HG03469 (cell line): ENCODE results near the gene SUV39H2.
"Not testable (repeated sequence)": the region's sequence is repeated elsewhere in the genome, so short reads cannot be mapped to it uniquely, and the experiment has no call there.

Source experiments
- ATAC-seq: cut with Tn5 transposase; IDR thresholded peaks from one replicate; pipeline ENCODE4 v1.9.1; 2021; ENCODE audit warnings: mild to moderate bottlenecking, moderate library complexity, moderate number of reproducible peaks; ENCODE audit not compliant: unreplicated experiment

SUV39H2 gene

GRCh38 chr10:14926722-14927416 is 48.2 kb downstream of the SUV39H2 start:
- peak; percentile 97 for ATAC-seq

GRCh38 chr10:14930610-14931009 is 51.9 kb downstream of the SUV39H2 start:
- no peak for ATAC-seq

GRCh38 chr10:14936584-14936983 is 57.9 kb downstream of the SUV39H2 start:
- ATAC-seq = no peak

- not testable (repeated sequence) for ATAC-seq
These were observed 60.3 kb downstream of the SUV39H2 start for GRCh38 chr10:14938971-14939370.

GRCh38 chr10:14942147-14942949 is 63.7 kb downstream of the SUV39H2 start:
- peak; percentile 52 for ATAC-seq

- not testable (repeated sequence) for ATAC-seq
These were observed 64.3 kb downstream of the SUV39H2 start for GRCh38 chr10:14942950-14943338.

GRCh38 chr10:14945108-14945507 is 66.4 kb downstream of the SUV39H2 start:
- ATAC-seq = no peak

GRCh38 chr10:14947268-14947667 is 68.6 kb downstream of the SUV39H2 start:
- ATAC-seq = no peak

- no peak for ATAC-seq
These were observed 70.6 kb downstream of the SUV39H2 start for GRCh38 chr10:14949291-14949690.

- no peak for ATAC-seq
These were observed 74.3 kb downstream of the SUV39H2 start for GRCh38 chr10:14952851-14953423.

- ATAC-seq = peak; percentile 17
These were observed 74.8 kb downstream of the SUV39H2 start for GRCh38 chr10:14953424-14954000.
